Stomach smooth muscle (tissue), 2 donors: ENCODE results near the gene CSF3.
A peak's percentile ranks its signal among the peaks of the same experiment; 100 is the strongest.

Experiments
- H3K27ac ChIP-seq: one replicate; pipeline ENCODE4 v1.7.0; 2013; ENCODE audit warnings: mild to moderate bottlenecking, low read length, inconsistent platforms
- H3K27me3 ChIP-seq, 2 donors: one replicate each; pipeline ENCODE4 v1.7.0; 2013; ENCODE audit warnings: low read length in 2 of 2; ENCODE audit not compliant: insufficient read depth in 2 of 2, control insufficient read depth in 1 of 2
- H3K36me3 ChIP-seq, 2 donors: one replicate each; pipeline ENCODE4 v1.7.0; 2013; ENCODE audit warnings: low read length in 2 of 2; ENCODE audit not compliant: control insufficient read depth in 2 of 2, insufficient read depth in 2 of 2
- H3K4me1 ChIP-seq: one replicate; pipeline ENCODE4 v1.7.0; 2013; ENCODE audit warnings: low read length; ENCODE audit not compliant: control insufficient read depth, insufficient read depth
- H3K4me3 ChIP-seq, 2 donors: one replicate each; pipeline ENCODE4 v1.7.0; 2013; ENCODE audit warnings: low read length in 2 of 2
- H3K9ac ChIP-seq, 2 donors: one replicate each; pipeline ENCODE4 v1.7.0; 2013; ENCODE audit warnings: low read length in 2 of 2, mild to moderate bottlenecking in 1 of 2
- H3K9me3 ChIP-seq, 2 donors: one replicate each; pipeline ENCODE4 v1.7.0; 2013; ENCODE audit warnings: low read length in 2 of 2; ENCODE audit not compliant: control insufficient read depth in 2 of 2
- donor health status: healthy.
- donor health status: Pancreatic carcinoma.

The CSF3 gene

GRCh38 chr17:40015998-40016985 is 1.1 kb downstream of the CSF3 start:
- Histone ChIP-seq H3K4me1 (peaks cover 37% of the 10 kb centered on the region), H3K36me3 (peaks cover 0 to 7% of the 10 kb centered on the region in 2 donors), H3K4me3 (no peak overlapping the region), H3K9ac (no peak overlapping the region), H3K9me3 (no peaks in the 10 kb centered on the region), H3K27ac (peak overlapping the region; percentile 6), H3K27me3 (no peaks in the 10 kb centered on the region)

GRCh38 chr17:40017422-40018080 is 2.3 kb downstream of the CSF3 start:
- peaks cover 45% of the 10 kb centered on the region for H3K4me1 ChIP-seq
- H3K36me3 ChIP-seq, result peaks cover 4 to 16% of the 10 kb centered on the region in 2 donors
- H3K9me3 ChIP-seq, result no peaks in the 10 kb centered on the region
- H3K27me3 ChIP-seq, result no peaks in the 10 kb centered on the region
- H3K27ac ChIP-seq, result peak overlapping the region; percentile 58
- H3K4me3 ChIP-seq, result peak overlapping the region in 1 of 2 donors; percentile 15
- peak overlapping the region; percentile 21 to 42 for H3K9ac ChIP-seq

- peak overlapping the region; percentile 58 for H3K27ac ChIP-seq
- peak overlapping the region in 1 of 2 donors; percentile 21 for H3K9ac ChIP-seq
- H3K36me3 ChIP-seq, result peaks cover 8 to 21% of the 10 kb centered on the region in 2 donors
- H3K27me3 ChIP-seq, result no peaks in the 10 kb centered on the region
- peaks cover 45% of the 10 kb centered on the region for H3K4me1 ChIP-seq
- no peaks in the 10 kb centered on the region for H3K9me3 ChIP-seq
- H3K4me3 ChIP-seq, result peak overlapping the region in 1 of 2 donors; percentile 35
Observed at GRCh38 chr17:40018211-40019121, 3.2 kb downstream of the CSF3 start.

- peak overlapping the region; percentile 58 for H3K27ac ChIP-seq
- no peak overlapping the region for H3K9ac ChIP-seq
- no peaks in the 10 kb centered on the region for H3K9me3 ChIP-seq
- H3K36me3 ChIP-seq, result peaks cover 8 to 21% of the 10 kb centered on the region in 2 donors
- no peaks in the 10 kb centered on the region for H3K27me3 ChIP-seq
- no peak overlapping the region for H3K4me3 ChIP-seq
- peaks cover 42% of the 10 kb centered on the region for H3K4me1 ChIP-seq
Observed at GRCh38 chr17:40019140-40019991, 4.1 kb downstream of the CSF3 start.

GRCh38 chr17:40020146-40020545 is 4.9 kb downstream of the CSF3 start:
- Histone ChIP-seq H3K36me3 (peaks cover 12 to 25% of the 10 kb centered on the region in 2 donors), H3K9ac (no peak overlapping the region), H3K9me3 (no peaks in the 10 kb centered on the region), H3K27me3 (no peaks in the 10 kb centered on the region), H3K27ac (no peak overlapping the region), H3K4me1 (peaks cover 39% of the 10 kb centered on the region), H3K4me3 (no peak overlapping the region)

- Histone ChIP-seq H3K4me1 (peaks cover 41% of the 10 kb centered on the region), H3K9ac (peak overlapping the region; percentile 18 to 47), H3K27ac (peak overlapping the region; percentile 37)
Observed at GRCh38 chr17:40021451-40021971, 6.3 kb downstream of the CSF3 start.

GRCh38 chr17:40022497-40022896 is 7.3 kb downstream of the CSF3 start:
- peaks cover 50% of the 10 kb centered on the region for H3K4me1 ChIP-seq
- H3K9me3 ChIP-seq, result no peaks in the 10 kb centered on the region
- H3K4me3 ChIP-seq, result no peak overlapping the region
- peaks cover 27 to 34% of the 10 kb centered on the region in 2 donors for H3K36me3 ChIP-seq
- no peak overlapping the region for H3K9ac ChIP-seq
- no peaks in the 10 kb centered on the region for H3K27me3 ChIP-seq
- H3K27ac ChIP-seq, result no peak overlapping the region

More at GRCh38 chr17:40021451-40021971, 6.3 kb downstream of the CSF3 start:
- Histone ChIP-seq H3K9me3 (no peaks in the 10 kb centered on the region), H3K27me3 (no peaks in the 10 kb centered on the region), H3K36me3 (peaks cover 25 to 34% of the 10 kb centered on the region in 2 donors), H3K4me3 (no peak overlapping the region)

GRCh38 chr17:40022961-40023541 is 7.8 kb downstream of the CSF3 start:
- H3K4me3 ChIP-seq, result no peak overlapping the region
- H3K4me1 ChIP-seq, result peaks cover 46% of the 10 kb centered on the region
- no peaks in the 10 kb centered on the region for H3K9me3 ChIP-seq
- no peak overlapping the region for H3K9ac ChIP-seq
- H3K27ac ChIP-seq, result no peak overlapping the region
- H3K36me3 ChIP-seq, result peaks cover 30 to 38% of the 10 kb centered on the region in 2 donors
- H3K27me3 ChIP-seq, result no peaks in the 10 kb centered on the region

GRCh38 chr17:40023590-40024292 is 8.5 kb downstream of the CSF3 start:
- no peaks in the 10 kb centered on the region for H3K9me3 ChIP-seq
- H3K9ac ChIP-seq, result peak overlapping the region in 1 of 2 donors; percentile 36
- H3K4me1 ChIP-seq, result peaks cover 39% of the 10 kb centered on the region
- H3K27ac ChIP-seq, result no peak overlapping the region
- H3K4me3 ChIP-seq, result no peak overlapping the region
- H3K27me3 ChIP-seq, result no peaks in the 10 kb centered on the region
- peaks cover 35 to 44% of the 10 kb centered on the region in 2 donors for H3K36me3 ChIP-seq
